Gastrocnemius medialis (tissue), 4 donors: ENCODE measurements around the gene PPIL1. TPM values are rescaled to one million over a fixed set of nuclear protein-coding genes. Genes with fewer than 3 reads are reported as not detected.

Experiments
- ATAC-seq, 2 donors: fragments of 150-250 bp; one replicate each; pipeline ENCODE4 v1.9.1; 2016
- DNase-seq, 2 donors: peaks; one replicate each; pipeline ENCODE4 v3.0.0-alpha.2; 2019
- H3K27ac ChIP-seq, 4 donors: fragments of 200-600 bp; sonication (generic); 1 replicate in 1 of 4; 2 replicates in 3 of 4; pipeline ENCODE4 v1.5.1; 2016 to 2018; ENCODE audit warnings: mild to moderate bottlenecking in 2 of 4, moderate library complexity in 1 of 4
- H3K27me3 ChIP-seq, 3 donors: fragments of 200-600 bp; sonication (generic) in 2 of 3; 1 replicate in 1 of 3; 2 replicates in 2 of 3; pipeline versions ENCODE4 v1.5.1 to v1.6.0; 2016 to 2019; ENCODE audit warnings: mild to moderate bottlenecking in 1 of 3, moderate library complexity in 1 of 3
- H3K36me3 ChIP-seq, 2 donors: fragments of 200-600 bp; sonication (generic) in 1 of 2; one replicate each; pipeline ENCODE4 v1.5.1; 2017 to 2018
- H3K4me1 ChIP-seq, 2 donors: fragments of 200-600 bp; sonication (generic) in 1 of 2; one replicate each; pipeline ENCODE4 v1.5.1; 2016 to 2017; ENCODE audit warnings: mild to moderate bottlenecking in 2 of 2
- H3K4me3 ChIP-seq, 4 donors: fragments of 200-600 bp; sonication (generic) in 3 of 4; 1 replicate in 1 of 4; 2 replicates in 3 of 4; pipeline ENCODE4 v1.5.1; 2016 to 2019; ENCODE audit warnings: mild to moderate bottlenecking in 2 of 4
- H3K9me3 ChIP-seq, 3 donors: fragments of 200-600 bp; sonication (generic) in 2 of 3; 1 replicate in 1 of 3; 2 replicates in 2 of 3; pipeline ENCODE4 v1.5.1; 2016 to 2019
- POLR2A ChIP-seq, 2 donors: fragments of 450-650 bp; IDR thresholded peaks; one replicate each; pipeline ENCODE4 v1.6.1; 2017; ENCODE audit warnings: antibody characterized with exemption in 2 of 2, mild to moderate bottlenecking in 2 of 2, moderate library complexity in 2 of 2
- in situ Hi-C, 4 donors: fragments of 200-750 bp; cut with MboI; loops; one replicate each; pipeline versions ENCODE4 v1.15.0 to v1.8.0; 2017; ENCODE audit warnings: low sequenced_read_pairs in 4 of 4
- intact Hi-C: fragments of 100-400 bp; cut with DNase I; formaldehyde crosslinking; loops from one replicate; pipeline ENCODE4 v1.15.1; 2023; ENCODE audit warnings: low total_unique reads
- total RNA-seq, 4 donors: library from RNA; depleted of rRNA; stranded (reverse); fragments of >200 nt; gene quantifications; one replicate each; pipeline versions ENCODE4 v1.1.0 to v1.2.3, GENCODE V29; 2016
- TF ChIP-seq, protein P1 (sequence below), 5 experiments: fragments of 450-650 bp in 3 of 5; fragments of 200-600 bp in 2 of 5; sonication (generic) in 2 of 5; IDR thresholded peaks in 4 of 5; conservative IDR thresholded peaks in 1 of 5; 1 replicate in 4 of 5; 2 replicates in 1 of 5; pipeline ENCODE4 v1.5.1; 2016 to 2019; ENCODE audit warnings: antibody characterized with exemption in 5 of 5, mild to moderate bottlenecking in 3 of 5, moderate library complexity in 3 of 5

The PPIL1 gene
- 10 to 100 TPM in 3 of 4 donors, 1 to 10 TPM in 1; 5.4 to 18.7 (median 16.8) TPM for total RNA-seq

DNA sequence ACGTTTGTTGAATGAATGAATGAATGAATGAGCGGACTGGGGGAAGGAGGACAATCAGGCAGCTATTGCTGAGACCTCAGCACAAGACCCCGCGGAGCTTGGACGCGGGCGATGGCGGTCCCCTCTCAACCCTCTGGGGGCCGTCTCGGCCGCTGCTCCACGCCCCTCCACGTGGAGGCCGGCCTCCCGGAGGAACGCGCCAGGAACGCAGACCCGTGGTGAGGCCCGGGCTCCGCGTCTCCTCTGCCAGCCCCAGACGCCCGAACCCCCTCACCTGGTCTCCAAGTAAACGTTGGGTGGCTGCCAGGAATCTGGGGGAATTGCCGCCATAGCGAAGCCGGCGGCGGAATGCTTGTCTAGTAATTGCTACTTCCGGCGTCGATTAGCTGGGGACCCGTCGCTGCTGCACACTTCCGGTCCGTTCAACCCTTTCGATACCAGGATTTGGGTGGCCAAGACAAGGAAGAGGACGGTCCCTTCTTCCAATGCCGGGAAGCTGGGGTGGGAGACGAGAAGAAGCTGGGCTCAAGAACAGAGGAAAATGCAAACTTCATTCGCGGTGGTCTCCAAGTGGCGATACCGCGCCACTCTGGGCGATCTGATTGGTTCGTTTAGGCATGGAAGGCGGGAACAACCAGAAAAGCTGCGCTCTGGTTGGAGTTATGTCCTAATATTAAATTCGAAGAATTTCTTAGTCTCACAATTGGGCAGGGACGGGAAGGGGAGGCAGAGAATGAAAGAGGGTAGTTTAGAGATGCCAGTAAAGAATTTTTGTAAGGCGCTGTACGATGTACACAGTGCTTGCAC, at the start of gene PPIL1:
PPIL1 (minus strand) TSS at position 361 of the 807 bp plus-strand sequence; CDS start at position 330, 31 bp downstream.
- in situ Hi-C loops: loop anchor here in 2 of 4 donors (25.0 kb wide), 3 partner anchors 138 to 338 kb away; partner anchors contain the start of gene FGD2 (in 1 of the 2)

GRCh38 chr6:36924131-36924530, 49.5 kb upstream of the PPIL1 start:
- no peak for DNase-seq
- intact Hi-C loops: no loop called here
- ATAC-seq: no peak
- Histone ChIP-seq H3K27me3 (no peaks in the 10 kb centered on the region), H3K36me3 (peaks cover 0 to 58% of the 10 kb centered on the region in 2 donors), H3K4me3 (no peak overlapping the region), H3K9me3 (no peaks in the 10 kb centered on the region), H3K27ac (no peak overlapping the region), H3K4me1 (peaks cover 29 to 38% of the 10 kb centered on the region in 2 donors)
- TF ChIP-seq POLR2A (IDR thresholded peaks at IDR 0.05): no peak
- TF ChIP-seq, protein P1, sequence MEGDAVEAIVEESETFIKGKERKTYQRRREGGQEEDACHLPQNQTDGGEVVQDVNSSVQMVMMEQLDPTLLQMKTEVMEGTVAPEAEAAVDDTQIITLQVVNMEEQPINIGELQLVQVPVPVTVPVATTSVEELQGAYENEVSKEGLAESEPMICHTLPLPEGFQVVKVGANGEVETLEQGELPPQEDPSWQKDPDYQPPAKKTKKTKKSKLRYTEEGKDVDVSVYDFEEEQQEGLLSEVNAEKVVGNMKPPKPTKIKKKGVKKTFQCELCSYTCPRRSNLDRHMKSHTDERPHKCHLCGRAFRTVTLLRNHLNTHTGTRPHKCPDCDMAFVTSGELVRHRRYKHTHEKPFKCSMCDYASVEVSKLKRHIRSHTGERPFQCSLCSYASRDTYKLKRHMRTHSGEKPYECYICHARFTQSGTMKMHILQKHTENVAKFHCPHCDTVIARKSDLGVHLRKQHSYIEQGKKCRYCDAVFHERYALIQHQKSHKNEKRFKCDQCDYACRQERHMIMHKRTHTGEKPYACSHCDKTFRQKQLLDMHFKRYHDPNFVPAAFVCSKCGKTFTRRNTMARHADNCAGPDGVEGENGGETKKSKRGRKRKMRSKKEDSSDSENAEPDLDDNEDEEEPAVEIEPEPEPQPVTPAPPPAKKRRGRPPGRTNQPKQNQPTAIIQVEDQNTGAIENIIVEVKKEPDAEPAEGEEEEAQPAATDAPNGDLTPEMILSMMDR (IDR thresholded peaks at IDR 0.05 in 4 of 5, conservative IDR thresholded peaks at IDR 0.05 in 1 of 5): no peak
- in situ Hi-C loops: no loop called here

More for the DNA sequence above, at the start of gene PPIL1:
- intact Hi-C loops: loop anchor here (1.0 kb wide), 1 partner anchor 11 kb away; the partner anchor contains the start of gene C6orf89
- Histone ChIP-seq H3K4me3 (peak within 1 kb of the TSS; percentile 74 to 98 (median 91)), H3K4me1 (peaks cover 11 to 20% of the 10 kb centered on the region in 2 donors), H3K27ac (peak within 1 kb of the TSS; percentile 81 to 93 (median 88)), H3K36me3 (peaks cover 0 to 3% of the 10 kb centered on the region in 2 donors), H3K27me3 (no peaks in the 10 kb centered on the region), H3K9me3 (no peaks in the 10 kb centered on the region)
- ATAC-seq: peak; percentile 95 to 96
- DNase-seq: peak; percentile 61 to 74
- TF ChIP-seq, protein P1 (IDR thresholded peaks at IDR 0.05 in 4 of 5, conservative IDR thresholded peaks at IDR 0.05 in 1 of 5): no peak
- TF ChIP-seq POLR2A (IDR thresholded peaks at IDR 0.05): peak in 1 of 2 donors; percentile 50

DNA sequence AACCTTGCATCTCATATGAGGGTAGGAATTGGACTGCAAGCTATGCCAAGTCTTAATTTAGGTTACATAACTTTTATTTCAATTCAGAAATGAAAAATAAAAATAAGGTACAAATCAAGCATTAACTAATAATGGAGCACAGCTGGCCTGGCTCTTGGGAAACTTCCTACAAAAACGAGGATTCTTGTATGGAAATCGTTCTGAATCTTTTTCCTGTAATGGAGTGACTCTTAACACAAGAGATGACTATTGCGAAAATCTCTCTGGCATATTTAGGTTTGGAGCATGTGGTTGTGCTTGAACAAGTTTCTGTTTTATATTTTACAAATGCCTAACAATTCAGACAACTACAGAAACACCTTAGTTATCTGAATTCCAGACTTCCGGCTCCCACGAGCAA, 45.9 kb upstream of the PPIL1 start:
- DNase-seq (no peak), ATAC-seq (peak; percentile 32 to 48)
- intact Hi-C loops (no loop called here), in situ Hi-C loops (no loop called here)
- H3K9me3 ChIP-seq: no peaks in the 10 kb centered on the region
- H3K4me1 ChIP-seq: peaks cover 13 to 24% of the 10 kb centered on the region in 2 donors
- H3K27ac ChIP-seq: peak overlapping the region in 3 of 4 donors; percentile 45 to 48 (median 46)
- no peak overlapping the region for H3K4me3 ChIP-seq
- H3K36me3 ChIP-seq: peaks cover 0 to 82% of the 10 kb centered on the region in 2 donors
- TF ChIP-seq, protein P1 (IDR thresholded peaks at IDR 0.05 in 4 of 5, conservative IDR thresholded peaks at IDR 0.05 in 1 of 5): no peak
- no peak for TF ChIP-seq POLR2A (IDR thresholded peaks at IDR 0.05)
- no peaks in the 10 kb centered on the region for H3K27me3 ChIP-seq

DNA sequence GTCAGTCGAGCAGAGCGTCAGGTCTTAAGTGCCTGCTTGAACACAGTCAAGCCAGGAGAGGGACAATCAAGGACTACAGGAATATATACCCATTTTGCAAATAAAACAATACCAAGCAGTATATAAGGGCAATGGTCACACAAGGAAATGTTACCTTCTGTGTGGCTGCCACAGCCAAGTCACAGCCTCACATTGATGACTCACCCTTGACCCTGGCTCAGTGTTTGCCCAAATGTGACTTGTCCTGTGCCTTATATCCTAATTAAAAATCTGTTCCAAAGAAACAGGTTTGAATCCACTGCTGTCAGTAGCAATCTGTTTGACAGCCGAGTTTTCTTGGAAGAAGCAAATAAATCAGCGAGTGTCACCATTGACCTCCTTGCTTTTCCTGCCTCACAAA, 45.4 kb upstream of the PPIL1 start:
- Histone ChIP-seq H3K4me1 (peaks cover 13 to 24% of the 10 kb centered on the region in 2 donors), H3K4me3 (no peak overlapping the region), H3K9me3 (no peaks in the 10 kb centered on the region), H3K27ac (peak overlapping the region in 2 of 4 donors; percentile 16 to 48), H3K27me3 (no peaks in the 10 kb centered on the region), H3K36me3 (peaks cover 0 to 82% of the 10 kb centered on the region in 2 donors)
- in situ Hi-C loops (no loop called here), intact Hi-C loops (no loop called here)
- TF ChIP-seq, protein P1 (IDR thresholded peaks at IDR 0.05 in 4 of 5, conservative IDR thresholded peaks at IDR 0.05 in 1 of 5): no peak
- no peak for TF ChIP-seq POLR2A (IDR thresholded peaks at IDR 0.05)
- ATAC-seq (no peak), DNase-seq (no peak)
